GM21723 (cell line): Measurements from ENCODE around the gene SPDYE18.
"Not testable (repeated sequence)": the region's sequence is repeated elsewhere in the genome, so short reads cannot be mapped to it uniquely, and the experiment has no call there.

ENCODE experiments used
- ATAC-seq: cut with Tn5 transposase; IDR thresholded peaks from one replicate; pipeline ENCODE4 v1.9.1; 2021; ENCODE audit warnings: mild to moderate bottlenecking, moderate library complexity; ENCODE audit not compliant: unreplicated experiment

Gene SPDYE18

GRCh38 chr7:77006127-77007110 is 55.9 kb downstream of the SPDYE18 start:
- not testable (repeated sequence) for ATAC-seq

DNA sequence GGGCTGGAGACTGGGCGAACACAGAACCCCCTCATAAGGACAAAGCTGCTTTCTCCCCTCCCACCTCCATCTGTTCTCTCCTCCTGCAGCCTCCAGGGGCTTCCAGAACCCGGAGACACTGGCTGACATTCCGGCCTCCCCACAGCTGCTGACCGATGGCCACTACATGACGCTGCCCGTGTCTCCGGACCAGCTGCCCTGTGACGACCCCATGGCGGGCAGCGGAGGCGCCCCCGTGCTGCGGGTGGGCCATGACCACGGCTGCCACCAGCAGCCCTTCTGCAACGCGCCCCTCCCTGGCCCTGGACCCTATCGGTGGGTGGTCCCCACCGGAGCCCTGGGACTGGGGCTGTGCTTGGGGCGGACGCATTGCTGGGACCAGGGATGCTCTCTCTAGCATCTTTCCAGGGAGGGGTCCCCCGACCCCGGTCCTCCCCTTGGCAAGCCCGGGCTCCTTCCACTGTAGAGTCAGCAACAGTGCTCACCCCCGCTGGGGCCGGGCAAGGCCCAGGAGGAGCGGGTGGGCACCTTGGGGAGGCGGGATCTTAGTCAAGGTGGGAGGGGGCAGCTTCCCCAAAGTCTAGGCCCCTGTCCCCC is 56.8 kb downstream of the SPDYE18 start:
- not testable (repeated sequence) for ATAC-seq

DNA sequence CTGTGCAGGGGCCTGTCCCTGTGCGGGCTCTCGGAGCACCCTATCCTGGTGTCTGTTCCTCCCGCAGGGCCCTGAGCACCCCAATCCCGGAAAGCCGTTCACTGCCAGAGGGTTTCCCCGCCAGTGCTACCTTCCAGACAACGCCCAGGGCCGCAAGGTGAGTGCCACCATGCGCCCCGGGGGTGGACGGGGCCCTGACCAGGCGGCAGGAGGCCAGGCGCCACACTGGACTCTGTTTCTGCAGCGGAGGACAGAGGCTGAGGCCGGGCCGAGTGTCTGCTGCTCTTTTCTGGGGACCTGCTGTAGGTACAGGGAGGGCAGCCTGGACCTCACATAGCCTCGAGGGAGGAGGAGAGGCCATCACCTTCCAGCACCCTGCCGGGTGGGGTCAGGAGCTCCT is 58.2 kb downstream of the SPDYE18 start:
- not testable (repeated sequence) for ATAC-seq

- ATAC-seq: not testable (repeated sequence)
These were observed 59.1 kb downstream of the SPDYE18 start for GRCh38 chr7:77003241-77003640.

DNA sequence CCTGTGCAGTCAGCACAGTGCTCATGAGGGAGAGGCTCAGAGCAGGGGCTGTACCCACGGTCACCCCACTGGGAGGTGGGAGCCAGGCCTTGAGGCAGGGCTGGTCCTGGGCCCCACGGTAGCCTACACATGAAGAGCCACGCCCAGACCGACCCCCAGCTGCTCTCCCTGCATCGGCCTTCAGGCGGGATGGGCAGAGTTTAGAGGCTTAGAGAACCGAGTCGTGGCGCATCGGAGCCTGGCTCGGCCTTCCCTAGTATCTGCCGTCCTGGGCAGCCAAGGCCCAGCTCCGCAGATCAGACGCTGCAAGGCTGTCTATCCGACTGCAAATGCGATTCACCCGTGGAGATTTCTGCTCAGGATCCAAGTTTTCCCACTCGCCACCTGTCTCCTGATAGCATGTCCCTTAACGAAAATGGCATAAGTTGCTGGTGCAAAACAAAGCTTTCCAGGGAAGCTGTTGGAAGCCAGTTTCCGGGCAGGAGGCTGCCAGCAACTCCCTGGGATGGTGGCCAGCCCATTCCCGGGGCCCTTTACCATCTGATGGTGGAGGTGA is 59.6 kb downstream of the SPDYE18 start:
- not testable (repeated sequence) for ATAC-seq

DNA sequence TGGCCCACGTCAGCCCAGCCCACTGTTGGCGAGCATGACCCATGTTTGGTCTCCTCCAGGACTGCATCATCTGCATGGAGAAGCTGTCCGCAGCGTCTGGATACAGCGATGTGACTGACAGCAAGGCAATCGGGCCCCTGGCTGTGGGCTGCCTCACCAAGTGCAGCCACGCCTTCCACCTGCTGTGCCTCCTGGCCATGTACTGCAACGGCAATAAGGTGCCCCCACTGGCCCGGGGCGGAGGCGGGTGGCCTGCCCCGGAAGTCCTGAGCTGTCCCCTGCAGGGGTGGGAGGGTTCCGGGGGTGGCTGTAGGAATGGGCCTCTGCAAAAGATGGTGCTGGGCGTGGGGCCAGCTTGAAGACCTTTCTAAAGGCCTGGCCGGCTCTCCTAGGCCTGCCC is 60.3 kb downstream of the SPDYE18 start:
- ATAC-seq: not testable (repeated sequence)
